Body of pancreas (tissue), 4 donors: ENCODE data around the gene KCNAB1. TPM values are rescaled to one million over a fixed set of nuclear protein-coding genes. Genes with fewer than 3 reads are reported as not detected.

Experiments
- ATAC-seq: fragments of 150-250 bp; one replicate; pipeline ENCODE4 v1.9.1; 2016
- DNase-seq, 4 donors: peaks; one replicate each; pipeline ENCODE4 v3.0.0-alpha.2; 2019
- H3K27ac ChIP-seq, 4 donors: fragments of 200-600 bp; sonication (generic); 1 replicate in 3 of 4; 2 replicates in 1 of 4; pipeline versions ENCODE4 v1.5.1 to v1.6.1; 2016 to 2019; ENCODE audit warnings: mild to moderate bottlenecking in 1 of 4, mixed read lengths in 1 of 4, moderate library complexity in 1 of 4
- H3K27me3 ChIP-seq, 2 donors: fragments of 200-600 bp; sonication (generic); one replicate each; pipeline ENCODE4 v1.6.0; 2016; ENCODE audit warnings: mild to moderate bottlenecking in 1 of 2
- H3K36me3 ChIP-seq, 2 donors: fragments of 200-600 bp; sonication (generic); replicated peaks in 1 of 2; 2 replicates each; pipeline ENCODE4 v1.5.1; 2016; ENCODE audit warnings: low read depth in 2 of 2; ENCODE audit not compliant: insufficient read depth in 1 of 2
- H3K4me1 ChIP-seq: fragments of 200-600 bp; sonication (generic); one replicate; pipeline ENCODE4 v1.6.0; 2016
- H3K4me3 ChIP-seq, 2 donors: fragments of 200-600 bp; sonication (generic); 1 replicate in 1 of 2; 2 replicates in 1 of 2; pipeline ENCODE4 v1.5.1; 2016 to 2019
- H3K9me3 ChIP-seq, 3 donors: fragments of 200-600 bp; sonication (generic); 1 replicate in 2 of 3; 2 replicates in 1 of 3; pipeline ENCODE4 v1.5.1; 2016
- POLR2A ChIP-seq, 3 donors: fragments of 450-650 bp; IDR thresholded peaks; one replicate each; pipeline ENCODE4 v1.6.1; 2016; ENCODE audit warnings: antibody characterized with exemption in 3 of 3, mild to moderate bottlenecking in 2 of 3
- WGBS, 2 donors: methylation state at CpG; one replicate each; pipeline ENCODE4 v1.1.5; 2017; 5-methylcytosine and 5-hydroxymethylcytosine counted together
- intact Hi-C: fragments of 100-400 bp; cut with DNase I; formaldehyde crosslinking; loops from one replicate; pipeline ENCODE4 v1.15.1; 2023
- total RNA-seq, 2 donors: library from RNA; depleted of rRNA; stranded (reverse); fragments of >200 nt; gene quantifications; one replicate each; pipeline ENCODE4 v1.1.0, GENCODE V29; 2016
- TF ChIP-seq, protein P1 (sequence below), 7 experiments: fragments of 450-650 bp in 4 of 7; fragments of 200-600 bp in 3 of 7; sonication (generic) in 3 of 7; IDR thresholded peaks; one replicate each; pipeline ENCODE4 v1.5.1; 2016 to 2019; ENCODE audit warnings: antibody characterized with exemption in 7 of 7

KCNAB1 gene
- total RNA-seq, 2 donors from 2014 or later: 5.2 to 5.3 TPM

DNA sequence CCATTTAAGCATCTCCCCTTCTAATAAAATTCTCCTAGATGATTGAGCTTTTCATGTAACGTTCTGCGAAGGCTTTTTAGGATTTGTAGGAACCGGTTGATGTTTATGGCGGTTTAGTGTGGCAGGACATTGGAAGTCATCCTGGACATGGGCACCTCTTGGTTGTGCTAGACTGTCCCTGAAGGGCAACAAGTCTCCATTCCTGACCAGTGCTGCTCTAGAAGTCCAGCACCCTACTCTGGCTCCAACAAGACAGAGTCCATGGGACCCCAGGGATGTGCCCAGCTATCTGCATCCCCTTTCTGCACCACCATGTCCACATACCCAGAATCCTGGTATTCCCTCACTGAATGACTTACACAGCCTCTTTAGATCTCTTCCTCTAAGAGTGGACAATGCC lies 46.4 kb downstream of the KCNAB1 start:
- no peak for ATAC-seq
- H3K4me3 ChIP-seq: no peak overlapping the region
- no peak for DNase-seq
- WGBS, 2 donors: 73 to 81% methylated on average over 4 of the region's 4 CpGs
- no peaks in the 10 kb centered on the region for H3K9me3 ChIP-seq
- TF ChIP-seq, protein P1, sequence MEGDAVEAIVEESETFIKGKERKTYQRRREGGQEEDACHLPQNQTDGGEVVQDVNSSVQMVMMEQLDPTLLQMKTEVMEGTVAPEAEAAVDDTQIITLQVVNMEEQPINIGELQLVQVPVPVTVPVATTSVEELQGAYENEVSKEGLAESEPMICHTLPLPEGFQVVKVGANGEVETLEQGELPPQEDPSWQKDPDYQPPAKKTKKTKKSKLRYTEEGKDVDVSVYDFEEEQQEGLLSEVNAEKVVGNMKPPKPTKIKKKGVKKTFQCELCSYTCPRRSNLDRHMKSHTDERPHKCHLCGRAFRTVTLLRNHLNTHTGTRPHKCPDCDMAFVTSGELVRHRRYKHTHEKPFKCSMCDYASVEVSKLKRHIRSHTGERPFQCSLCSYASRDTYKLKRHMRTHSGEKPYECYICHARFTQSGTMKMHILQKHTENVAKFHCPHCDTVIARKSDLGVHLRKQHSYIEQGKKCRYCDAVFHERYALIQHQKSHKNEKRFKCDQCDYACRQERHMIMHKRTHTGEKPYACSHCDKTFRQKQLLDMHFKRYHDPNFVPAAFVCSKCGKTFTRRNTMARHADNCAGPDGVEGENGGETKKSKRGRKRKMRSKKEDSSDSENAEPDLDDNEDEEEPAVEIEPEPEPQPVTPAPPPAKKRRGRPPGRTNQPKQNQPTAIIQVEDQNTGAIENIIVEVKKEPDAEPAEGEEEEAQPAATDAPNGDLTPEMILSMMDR (IDR thresholded peaks at IDR 0.05): no peak
- no peak for TF ChIP-seq POLR2A (IDR thresholded peaks at IDR 0.05)
- H3K4me1 ChIP-seq: no peaks in the 10 kb centered on the region
- H3K36me3 ChIP-seq: no peaks in the 10 kb centered on the region
- H3K27ac ChIP-seq: no peak overlapping the region
- no peaks in the 10 kb centered on the region for H3K27me3 ChIP-seq
- intact Hi-C loops: no loop called here

DNA sequence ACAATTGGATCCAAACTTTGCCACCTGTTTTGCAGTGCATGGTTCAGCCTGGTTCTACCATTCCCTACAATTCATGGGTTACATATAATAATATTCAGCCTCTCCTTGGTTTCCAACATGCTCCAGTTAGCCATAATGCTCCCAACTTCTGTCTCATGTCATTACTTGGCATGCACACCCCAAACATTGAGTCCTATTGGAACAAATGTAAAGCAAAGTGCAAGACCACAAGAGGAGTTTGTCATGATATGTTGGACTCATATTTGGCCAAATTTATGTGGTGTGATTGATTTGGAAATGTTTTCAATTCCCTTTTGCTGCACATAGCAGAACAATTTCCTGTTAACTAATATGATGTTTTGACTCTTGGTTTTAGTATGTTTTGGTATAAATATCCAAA lies 50.2 kb downstream of the KCNAB1 start:
- DNase-seq (no peak), ATAC-seq (no peak)
- intact Hi-C loops: no loop called here
- no peaks in the 10 kb centered on the region for H3K27me3 ChIP-seq
- TF ChIP-seq, protein P1 (IDR thresholded peaks at IDR 0.05): no peak
- no peak for TF ChIP-seq POLR2A (IDR thresholded peaks at IDR 0.05)
- H3K4me3 ChIP-seq: no peak overlapping the region
- H3K4me1 ChIP-seq: peaks cover 2% of the 10 kb centered on the region
- H3K9me3 ChIP-seq: no peaks in the 10 kb centered on the region
- H3K27ac ChIP-seq: no peak overlapping the region
- H3K36me3 ChIP-seq: no peaks in the 10 kb centered on the region

DNA sequence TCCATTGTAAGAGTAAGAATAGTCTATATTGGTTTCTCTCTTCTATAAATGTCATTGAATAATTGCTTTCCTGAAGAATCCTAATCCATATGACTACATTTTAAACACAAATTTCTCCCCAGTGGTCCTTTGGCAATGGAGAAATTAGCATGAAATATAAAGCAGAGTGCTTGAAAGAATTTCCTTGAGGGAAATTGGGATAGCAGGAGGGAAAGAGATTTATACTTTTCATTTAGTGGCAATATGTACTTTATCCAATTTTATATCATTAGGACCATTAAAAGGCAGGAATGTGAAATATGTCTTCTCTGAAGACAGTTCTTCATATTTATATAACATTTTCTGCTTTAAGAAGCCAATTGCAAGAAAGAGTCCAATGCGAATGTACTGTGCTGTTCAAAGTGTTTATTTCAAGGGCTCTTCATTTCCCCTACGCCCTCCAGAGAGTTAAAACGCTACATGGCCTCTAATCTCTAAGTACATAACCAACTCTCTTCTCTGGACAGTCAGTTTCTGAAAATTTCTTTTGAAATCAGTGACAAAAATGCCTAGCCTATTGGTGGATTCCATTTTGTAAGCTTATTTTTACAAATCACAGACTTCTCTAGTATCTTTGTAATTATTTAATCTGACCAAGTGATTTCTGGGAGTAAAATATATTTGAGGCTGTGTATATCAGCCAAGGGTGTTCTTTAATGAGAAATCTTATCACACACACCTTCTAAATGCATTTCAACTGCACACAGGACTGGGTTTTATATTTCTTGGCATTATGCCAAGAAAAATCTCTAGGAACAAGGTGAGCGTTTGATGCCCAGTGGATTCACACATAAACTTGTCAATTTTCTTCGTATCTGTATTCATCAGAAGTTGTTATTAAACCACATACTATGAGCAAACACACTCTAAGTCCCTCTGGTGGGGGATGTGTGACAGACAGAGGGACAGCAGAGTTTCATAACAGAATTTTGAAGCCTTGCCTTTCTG lies 51.2 kb downstream of the KCNAB1 start:
- no peak overlapping the region for H3K27ac ChIP-seq
- no peaks in the 10 kb centered on the region for H3K9me3 ChIP-seq
- ATAC-seq (no peak), DNase-seq (no peak)
- H3K4me1 ChIP-seq: peaks cover 7% of the 10 kb centered on the region
- intact Hi-C loops: no loop called here
- TF ChIP-seq, protein P1 (IDR thresholded peaks at IDR 0.05): no peak
- no peak for TF ChIP-seq POLR2A (IDR thresholded peaks at IDR 0.05)
- 70 to 74% methylated on average over 5 of the region's 5 CpGs for WGBS, 2 donors
- H3K36me3 ChIP-seq: no peaks in the 10 kb centered on the region
- H3K27me3 ChIP-seq: no peaks in the 10 kb centered on the region
- H3K4me3 ChIP-seq: no peak overlapping the region

DNA sequence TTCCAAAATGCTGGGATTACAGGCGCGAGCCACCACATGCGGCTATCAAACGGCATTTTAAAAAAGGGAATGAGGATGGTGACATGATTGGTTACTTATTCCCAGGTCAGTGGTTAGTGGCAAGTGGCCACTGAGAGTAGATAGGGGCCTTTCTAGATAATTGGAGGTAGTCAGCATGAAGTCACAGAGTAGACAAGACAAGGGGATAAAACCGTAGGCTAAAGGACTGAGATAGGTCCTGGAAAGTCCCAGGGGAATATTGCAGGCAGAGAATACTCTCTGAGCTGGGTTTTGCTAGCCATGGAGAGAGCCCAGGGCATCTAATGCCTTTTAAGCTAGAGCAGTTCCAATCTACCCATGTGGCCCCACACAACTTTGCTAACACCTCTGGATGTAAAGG lies 52.2 kb downstream of the KCNAB1 start:
- WGBS, 2 donors: 76 to 91% methylated on average over 5 of the region's 5 CpGs
- intact Hi-C loops: no loop called here

More for the DNA sequence above, 52.2 kb downstream of the KCNAB1 start:
- ATAC-seq (no peak), DNase-seq (no peak)
- H3K36me3 ChIP-seq: no peaks in the 10 kb centered on the region
- TF ChIP-seq POLR2A (IDR thresholded peaks at IDR 0.05): no peak
- TF ChIP-seq, protein P1 (IDR thresholded peaks at IDR 0.05): no peak
- peaks cover 7% of the 10 kb centered on the region for H3K4me1 ChIP-seq
- H3K27ac ChIP-seq: no peak overlapping the region
- no peak overlapping the region for H3K4me3 ChIP-seq
- no peaks in the 10 kb centered on the region for H3K9me3 ChIP-seq
- H3K27me3 ChIP-seq: no peaks in the 10 kb centered on the region
